Gastrocnemius medialis (tissue), 4 donors: ENCODE results near the gene DUS4L. TPM values are rescaled to one million over a fixed set of nuclear protein-coding genes. Genes with fewer than 3 reads are reported as not detected.

Source experiments
- ATAC-seq, 2 donors: fragments of 150-250 bp; one replicate each; pipeline ENCODE4 v1.9.1; 2016
- DNase-seq, 2 donors: peaks; one replicate each; pipeline ENCODE4 v3.0.0-alpha.2; 2019
- H3K27ac ChIP-seq, 4 donors: fragments of 200-600 bp; sonication (generic); 1 replicate in 1 of 4; 2 replicates in 3 of 4; pipeline ENCODE4 v1.5.1; 2016 to 2018; ENCODE audit warnings: mild to moderate bottlenecking in 2 of 4, moderate library complexity in 1 of 4
- H3K27me3 ChIP-seq, 3 donors: fragments of 200-600 bp; sonication (generic) in 2 of 3; 1 replicate in 1 of 3; 2 replicates in 2 of 3; pipeline versions ENCODE4 v1.5.1 to v1.6.0; 2016 to 2019; ENCODE audit warnings: mild to moderate bottlenecking in 1 of 3, moderate library complexity in 1 of 3
- H3K36me3 ChIP-seq, 2 donors: fragments of 200-600 bp; sonication (generic) in 1 of 2; one replicate each; pipeline ENCODE4 v1.5.1; 2017 to 2018
- H3K4me1 ChIP-seq, 2 donors: fragments of 200-600 bp; sonication (generic) in 1 of 2; one replicate each; pipeline ENCODE4 v1.5.1; 2016 to 2017; ENCODE audit warnings: mild to moderate bottlenecking in 2 of 2
- H3K4me3 ChIP-seq, 4 donors: fragments of 200-600 bp; sonication (generic) in 3 of 4; 1 replicate in 1 of 4; 2 replicates in 3 of 4; pipeline ENCODE4 v1.5.1; 2016 to 2019; ENCODE audit warnings: mild to moderate bottlenecking in 2 of 4
- H3K9me3 ChIP-seq, 3 donors: fragments of 200-600 bp; sonication (generic) in 2 of 3; 1 replicate in 1 of 3; 2 replicates in 2 of 3; pipeline ENCODE4 v1.5.1; 2016 to 2019
- POLR2A ChIP-seq, 2 donors: fragments of 450-650 bp; IDR thresholded peaks; one replicate each; pipeline ENCODE4 v1.6.1; 2017; ENCODE audit warnings: antibody characterized with exemption in 2 of 2, mild to moderate bottlenecking in 2 of 2, moderate library complexity in 2 of 2
- in situ Hi-C, 4 donors: fragments of 200-750 bp; cut with MboI; loops; one replicate each; pipeline versions ENCODE4 v1.15.0 to v1.8.0; 2017; ENCODE audit warnings: low sequenced_read_pairs in 4 of 4
- intact Hi-C: fragments of 100-400 bp; cut with DNase I; formaldehyde crosslinking; loops from one replicate; pipeline ENCODE4 v1.15.1; 2023; ENCODE audit warnings: low total_unique reads
- total RNA-seq, 4 donors: library from RNA; depleted of rRNA; stranded (reverse); fragments of >200 nt; gene quantifications; one replicate each; pipeline versions ENCODE4 v1.1.0 to v1.2.3, GENCODE V29; 2016
- TF ChIP-seq, protein P1 (sequence below), 5 experiments: fragments of 450-650 bp in 3 of 5; fragments of 200-600 bp in 2 of 5; sonication (generic) in 2 of 5; IDR thresholded peaks in 4 of 5; conservative IDR thresholded peaks in 1 of 5; 1 replicate in 4 of 5; 2 replicates in 1 of 5; pipeline ENCODE4 v1.5.1; 2016 to 2019; ENCODE audit warnings: antibody characterized with exemption in 5 of 5, mild to moderate bottlenecking in 3 of 5, moderate library complexity in 3 of 5

DUS4L gene
- total RNA-seq, 4 donors from 2014 or later = 3.1 to 5.8 (median 3.6) TPM

DNA sequence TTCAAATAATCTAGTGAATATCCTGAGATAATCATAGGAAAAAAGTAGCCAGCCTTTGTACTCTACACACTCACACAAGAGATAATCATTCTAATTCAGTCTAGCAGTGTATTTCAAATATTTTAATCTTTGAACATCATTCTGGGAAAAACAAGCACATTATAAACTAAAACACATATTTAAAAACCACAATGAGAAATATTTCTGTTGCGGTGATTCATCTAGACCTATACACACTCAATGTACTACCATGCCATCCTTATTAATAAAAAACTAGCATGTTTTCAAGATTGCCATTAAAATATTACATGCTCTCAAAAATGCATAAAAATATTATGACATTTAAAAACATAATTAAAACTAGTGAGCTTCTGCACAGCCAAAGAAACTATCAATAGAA, 11.8 kb upstream of the DUS4L start:
- peaks cover 0 to 20% of the 10 kb centered on the region in 2 donors for H3K36me3 ChIP-seq
- no peak for ATAC-seq
- in situ Hi-C loops (loop anchor here in 1 of 4 donors (25.0 kb wide), 1 partner anchor 365 kb away; no protein-coding TSS in a partner anchor), intact Hi-C loops (no loop called here)
- TF ChIP-seq, protein P1, sequence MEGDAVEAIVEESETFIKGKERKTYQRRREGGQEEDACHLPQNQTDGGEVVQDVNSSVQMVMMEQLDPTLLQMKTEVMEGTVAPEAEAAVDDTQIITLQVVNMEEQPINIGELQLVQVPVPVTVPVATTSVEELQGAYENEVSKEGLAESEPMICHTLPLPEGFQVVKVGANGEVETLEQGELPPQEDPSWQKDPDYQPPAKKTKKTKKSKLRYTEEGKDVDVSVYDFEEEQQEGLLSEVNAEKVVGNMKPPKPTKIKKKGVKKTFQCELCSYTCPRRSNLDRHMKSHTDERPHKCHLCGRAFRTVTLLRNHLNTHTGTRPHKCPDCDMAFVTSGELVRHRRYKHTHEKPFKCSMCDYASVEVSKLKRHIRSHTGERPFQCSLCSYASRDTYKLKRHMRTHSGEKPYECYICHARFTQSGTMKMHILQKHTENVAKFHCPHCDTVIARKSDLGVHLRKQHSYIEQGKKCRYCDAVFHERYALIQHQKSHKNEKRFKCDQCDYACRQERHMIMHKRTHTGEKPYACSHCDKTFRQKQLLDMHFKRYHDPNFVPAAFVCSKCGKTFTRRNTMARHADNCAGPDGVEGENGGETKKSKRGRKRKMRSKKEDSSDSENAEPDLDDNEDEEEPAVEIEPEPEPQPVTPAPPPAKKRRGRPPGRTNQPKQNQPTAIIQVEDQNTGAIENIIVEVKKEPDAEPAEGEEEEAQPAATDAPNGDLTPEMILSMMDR (IDR thresholded peaks at IDR 0.05 in 4 of 5, conservative IDR thresholded peaks at IDR 0.05 in 1 of 5) = no peak
- TF ChIP-seq POLR2A (IDR thresholded peaks at IDR 0.05) = no peak
- H3K27ac ChIP-seq = no peak overlapping the region
- H3K9me3 ChIP-seq = no peaks in the 10 kb centered on the region
- DNase-seq = no peak
- no peak overlapping the region for H3K4me3 ChIP-seq
- no peaks in the 10 kb centered on the region for H3K27me3 ChIP-seq
- H3K4me1 ChIP-seq = no peaks in the 10 kb centered on the region

DNA sequence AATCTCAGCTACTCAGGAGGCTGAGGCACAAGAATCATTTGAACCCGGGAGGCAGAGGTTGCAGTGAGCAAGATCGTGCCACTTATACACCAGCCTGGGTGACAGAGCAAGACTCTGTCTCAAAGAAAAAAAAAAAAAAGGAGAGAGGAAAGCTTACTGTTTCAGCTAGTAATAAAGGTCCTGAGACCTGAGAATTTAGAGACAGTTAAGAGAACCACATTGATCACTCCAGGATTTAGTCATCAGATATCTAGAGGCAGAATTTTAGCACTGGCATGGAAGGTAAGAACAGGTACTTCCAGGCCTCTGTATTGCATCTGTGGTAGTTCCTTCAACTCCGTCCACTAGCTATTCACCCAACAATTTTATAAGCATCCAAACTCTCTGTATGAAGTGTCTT, 7.9 kb upstream of the DUS4L start:
- in situ Hi-C loops = loop anchor here in 1 of 4 donors (25.0 kb wide), 1 partner anchor 369 kb away; no protein-coding TSS in a partner anchor
- no peak for DNase-seq
- peaks cover 12 to 15% of the 10 kb centered on the region in 2 donors for H3K4me1 ChIP-seq
- H3K27ac ChIP-seq = no peak overlapping the region
- no peak for ATAC-seq
- intact Hi-C loops = no loop called here
- H3K36me3 ChIP-seq = peaks cover 0 to 29% of the 10 kb centered on the region in 2 donors
- H3K9me3 ChIP-seq = no peaks in the 10 kb centered on the region
- TF ChIP-seq, protein P1 (IDR thresholded peaks at IDR 0.05 in 4 of 5, conservative IDR thresholded peaks at IDR 0.05 in 1 of 5) = no peak
- TF ChIP-seq POLR2A (IDR thresholded peaks at IDR 0.05) = no peak
- no peaks in the 10 kb centered on the region for H3K27me3 ChIP-seq
- no peak overlapping the region for H3K4me3 ChIP-seq

DNA sequence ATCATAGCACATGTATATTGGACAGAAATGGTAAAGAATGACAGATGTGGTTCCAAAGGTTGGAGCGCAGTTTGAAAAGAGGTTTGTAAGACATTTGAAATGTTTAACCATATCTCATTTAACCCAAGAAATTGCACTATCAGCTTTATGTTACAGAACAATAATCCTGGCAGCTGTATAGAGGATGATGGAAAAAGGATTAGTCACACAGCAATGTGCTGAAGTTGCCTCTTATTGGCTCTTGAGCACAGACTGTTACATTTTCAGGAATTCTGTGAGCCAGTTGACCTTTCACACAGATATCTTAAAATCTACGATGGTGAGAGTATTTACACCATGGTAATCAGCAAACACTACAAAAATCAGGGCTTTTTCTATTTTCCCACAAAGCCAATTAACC, 3.9 kb upstream of the DUS4L start:
- Histone ChIP-seq H3K4me1 (peaks cover 31 to 38% of the 10 kb centered on the region in 2 donors), H3K9me3 (no peaks in the 10 kb centered on the region), H3K27ac (no peak overlapping the region), H3K36me3 (peaks cover 0 to 20% of the 10 kb centered on the region in 2 donors), H3K27me3 (no peaks in the 10 kb centered on the region), H3K4me3 (no peak overlapping the region)
- TF ChIP-seq POLR2A (IDR thresholded peaks at IDR 0.05) = no peak
- TF ChIP-seq, protein P1 (IDR thresholded peaks at IDR 0.05 in 4 of 5, conservative IDR thresholded peaks at IDR 0.05 in 1 of 5) = no peak
- intact Hi-C loops = loop anchor here (5.0 to 10.0 kb wide), 4 partner anchors 52 to 393 kb away; partner anchors contain the start of genes CBLL1 and HBP1
- in situ Hi-C loops = loop anchor here in 1 of 4 donors (25.0 kb wide), 1 partner anchor 373 kb away; no protein-coding TSS in a partner anchor
- DNase-seq (no peak), ATAC-seq (no peak)

DNA sequence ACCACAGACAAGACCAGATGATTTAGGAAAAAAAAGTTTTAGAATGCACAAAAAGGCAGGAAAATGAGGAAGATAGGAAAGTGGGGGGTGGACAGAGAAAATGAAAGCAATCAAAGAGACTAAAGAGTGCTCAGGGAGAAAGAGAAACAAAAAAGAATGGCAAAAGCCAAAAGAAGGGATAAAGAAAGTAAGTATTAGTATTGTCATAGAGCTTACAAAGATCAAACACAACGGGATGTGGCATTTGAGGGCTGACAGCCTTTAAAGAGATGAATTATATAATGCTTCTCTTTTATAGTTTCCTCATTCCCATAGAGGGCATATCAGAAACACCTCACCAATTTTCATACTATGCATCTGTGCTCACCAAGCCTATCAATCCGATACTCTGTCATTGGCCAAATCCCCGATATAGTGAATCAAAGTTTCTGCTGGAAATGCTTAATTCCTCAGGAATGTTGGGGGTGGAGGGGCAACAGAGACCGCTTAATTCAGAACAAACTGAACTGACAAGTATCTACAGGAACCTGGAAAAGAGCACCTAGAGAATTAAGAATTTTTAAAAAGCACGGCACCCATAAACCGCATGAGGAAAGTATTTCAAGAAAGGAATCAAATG, 2.8 kb upstream of the DUS4L start:
- intact Hi-C loops = loop anchor here (5.0 to 10.0 kb wide), 4 partner anchors 51 to 394 kb away; partner anchors contain the start of genes CBLL1 and HBP1

More for the DNA sequence above, 2.8 kb upstream of the DUS4L start:
- Histone ChIP-seq H3K27ac (no peak overlapping the region), H3K4me1 (peaks cover 35 to 41% of the 10 kb centered on the region in 2 donors), H3K27me3 (no peaks in the 10 kb centered on the region), H3K4me3 (no peak overlapping the region), H3K36me3 (peaks cover 0 to 19% of the 10 kb centered on the region in 2 donors), H3K9me3 (no peaks in the 10 kb centered on the region)
- ATAC-seq (no peak), DNase-seq (no peak)
- in situ Hi-C loops = loop anchor here in 1 of 4 donors (25.0 kb wide), 1 partner anchor 374 kb away; no protein-coding TSS in a partner anchor
- no peak for TF ChIP-seq POLR2A (IDR thresholded peaks at IDR 0.05)
- TF ChIP-seq, protein P1 (IDR thresholded peaks at IDR 0.05 in 4 of 5, conservative IDR thresholded peaks at IDR 0.05 in 1 of 5) = no peak
